Naive thymus-derived CD4-positive, alpha-beta T cell (primary cell): Measurements from ENCODE around the gene CREBBP. TPM values are rescaled to one million over a fixed set of nuclear protein-coding genes. Genes with fewer than 3 reads are reported as not detected.

ENCODE experiments used
- ATAC-seq: fragments of 150-1000 bp; cut with Tn5 transposase; 2 replicates; pipeline ENCODE4 v1.10.0; 2021; ENCODE audit warnings: mild to moderate bottlenecking, moderate library complexity
- CTCF ChIA-PET: fragments of 350-600 bp; sonication (Branson Sonifier 250); formaldehyde crosslinking; loops from one replicate; lab custom pipeline; 2021; ENCODE audit warnings: antibody characterized with exemption; lab: Charles Lee
- POLR2A ChIA-PET: fragments of 350-600 bp; sonication (Branson Sonifier 250); formaldehyde crosslinking; loops from one replicate; lab custom pipeline; 2021; ENCODE audit warnings: antibody characterized with exemption, inconsistent platforms; lab: Charles Lee
- DNase-seq, 9 donors: peaks; one replicate each; pipeline versions ENCODE4 v3.0.0 to v3.0.0-alpha.2; 2020 to 2022; ENCODE audit warnings: mixed read lengths in 1 of 9
- H3K27ac ChIP-seq: one replicate; pipeline ENCODE4 v1.7.0; 2013; ENCODE audit warnings: mild to moderate bottlenecking, low read depth, low read length, moderate library complexity
- H3K27me3 ChIP-seq, 2 donors: one replicate each; pipeline ENCODE4 v1.7.0; 2013; ENCODE audit warnings: low read length in 2 of 2, mild to moderate bottlenecking in 2 of 2, moderate library complexity in 2 of 2; ENCODE audit not compliant: control insufficient read depth in 2 of 2, insufficient read depth in 2 of 2
- H3K36me3 ChIP-seq, 3 experiments: 1 replicate in 2 of 3; 2 replicates in 1 of 3; pipeline ENCODE4 v1.7.0; 2013; ENCODE audit warnings: low read length in 3 of 3, mild to moderate bottlenecking in 3 of 3, moderate library complexity in 1 of 3; ENCODE audit not compliant: insufficient read depth in 3 of 3, control insufficient read depth in 2 of 3
- H3K4me1 ChIP-seq, 2 donors: one replicate each; pipeline ENCODE4 v1.7.0; 2013; ENCODE audit warnings: low read length in 2 of 2, mild to moderate bottlenecking in 2 of 2, moderate library complexity in 1 of 2; ENCODE audit not compliant: control insufficient read depth in 2 of 2, insufficient read depth in 2 of 2
- H3K4me3 ChIP-seq: 2 replicates; pipeline ENCODE4 v1.7.0; 2013; ENCODE audit warnings: mild to moderate bottlenecking, low read length
- H3K9me3 ChIP-seq, 3 experiments: 1 replicate in 2 of 3; 2 replicates in 1 of 3; pipeline ENCODE4 v1.7.0; 2013; ENCODE audit warnings: low read length in 3 of 3; ENCODE audit not compliant: control insufficient read depth in 2 of 3
- H3K27ac Mint-ChIP-seq, 9 donors: one replicate each; pipeline ENCODE4 v1.8.0; 2020 to 2022; ENCODE audit warnings: mixed read lengths in 9 of 9, mild to moderate bottlenecking in 8 of 9, moderate library complexity in 5 of 9, inconsistent platforms in 2 of 9
- H3K27me3 Mint-ChIP-seq, 5 donors: one replicate each; pipeline ENCODE4 v1.8.0; 2021 to 2022; ENCODE audit warnings: mixed read lengths in 5 of 5, mild to moderate bottlenecking in 1 of 5
- H3K36me3 Mint-ChIP-seq, 5 donors: one replicate each; pipeline ENCODE4 v1.8.0; 2020 to 2022; ENCODE audit warnings: mixed read lengths in 5 of 5, mild to moderate bottlenecking in 3 of 5, inconsistent platforms in 1 of 5
- H3K4me1 Mint-ChIP-seq, 7 donors: one replicate each; pipeline ENCODE4 v1.8.0; 2020 to 2022; ENCODE audit warnings: mixed read lengths in 7 of 7, mild to moderate bottlenecking in 3 of 7, inconsistent platforms in 1 of 7
- H3K4me3 Mint-ChIP-seq, 10 donors: one replicate each; pipeline ENCODE4 v1.8.0; 2020 to 2022; ENCODE audit warnings: mild to moderate bottlenecking in 10 of 10, mixed read lengths in 10 of 10, moderate library complexity in 6 of 10, inconsistent platforms in 2 of 10
- H3K9me3 Mint-ChIP-seq, 11 donors: one replicate each; pipeline ENCODE4 v1.8.0; 2020 to 2022; ENCODE audit warnings: mixed read lengths in 11 of 11, mild to moderate bottlenecking in 4 of 11, inconsistent platforms in 1 of 11, moderate library complexity in 1 of 11
- intact Hi-C, 2 donors: fragments of 100-400 bp; cut with micrococcal nuclease; formaldehyde crosslinking; loops; one replicate each; pipeline ENCODE4 v1.15.1; 2023
- polyA plus RNA-seq, 2 donors: library from polyadenylated mRNA; unstranded; fragments of 300-500 nt; fragmentation: Illumina TruSeq; gene quantifications; one replicate each; pipeline ENCODE4 v1.2.3, GENCODE V29; 2021
- total RNA-seq, 6 experiments: library from RNA in 5 of 6; stranded (reverse) in 5 of 6; gene quantifications; 1 replicate in 5 of 6; 2 replicates in 1 of 6; pipeline ENCODE4 v1.2.3 and lab custom pipeline; 2021 to 2026

Gene CREBBP
- total and polyA plus RNA-seq, 7 experiments from 2014 or later, result 10.5 to 194 (median 126) TPM

GRCh38 chr16:3882531-3882930 is 2.0 kb upstream of the CREBBP start:
- peaks cover 0 to 17% (median 12%) of the 10 kb centered on the region in 5 donors for H3K36me3 Mint-ChIP-seq
- H3K36me3 ChIP-seq, result peaks cover 0 to 5% (median 0%) of the 10 kb centered on the region in 3 experiments
- ChIA-PET POLR2A (no interaction called here), CTCF (no interaction called here)
- no peaks in the 10 kb centered on the region for H3K9me3 ChIP-seq
- H3K27ac ChIP-seq, result no peak overlapping the region
- intact Hi-C loops, result loop anchor here (5.0 kb wide), 2 partner anchors 370 to 535 kb away; partner anchors contain the start of gene CORO7 (in 1 of the 2)
- H3K4me1 ChIP-seq, result peaks cover 7 to 11% of the 10 kb centered on the region in 2 donors
- H3K4me1 Mint-ChIP-seq, result peaks cover 15 to 29% (median 22%) of the 10 kb centered on the region in 7 donors
- no peak overlapping the region for H3K4me3 ChIP-seq
- H3K9me3 Mint-ChIP-seq, result peaks cover 0 to 4% (median 0%) of the 10 kb centered on the region in 11 donors
- no peaks in the 10 kb centered on the region for H3K27me3 ChIP-seq
- peak overlapping the region; percentile 53 to 84 (median 69) for H3K4me3 Mint-ChIP-seq
- H3K27me3 Mint-ChIP-seq, result peaks cover 0 to 12% (median 6%) of the 10 kb centered on the region in 5 donors
- DNase-seq (no peak), ATAC-seq (no peak)
- H3K27ac Mint-ChIP-seq, result peak overlapping the region in 8 of 9 donors; percentile 21 to 88 (median 74)

GRCh38 chr16:3881499-3881990 is 1.0 kb upstream of the CREBBP start:
- H3K9me3 Mint-ChIP-seq, result peaks cover 0 to 4% (median 0%) of the 10 kb centered on the region in 11 donors
- DNase-seq, result peak in 1 of 9 donors; percentile 23
- H3K27me3 Mint-ChIP-seq, result peaks cover 0 to 12% (median 6%) of the 10 kb centered on the region in 5 donors
- ChIA-PET CTCF (interaction anchor here (1.0 kb wide), 1 partner anchor 164 kb away, joined by 3 read pairs; the partner anchor contains the start of gene TRAP1), POLR2A (interaction anchor here (1.1 to 1.9 kb wide), 2 partner anchors 164 to 186 kb away, joined by 3 to 9 read pairs; partner anchors contain the start of gene TRAP1)
- H3K4me3 Mint-ChIP-seq, result peak overlapping the region; percentile 53 to 84 (median 69)
- H3K36me3 ChIP-seq, result peaks cover 0 to 5% (median 0%) of the 10 kb centered on the region in 3 experiments
- no peaks in the 10 kb centered on the region for H3K9me3 ChIP-seq
- H3K36me3 Mint-ChIP-seq, result peaks cover 0 to 19% (median 12%) of the 10 kb centered on the region in 5 donors
- H3K4me3 ChIP-seq, result no peak overlapping the region
- peaks cover 25 to 39% (median 32%) of the 10 kb centered on the region in 7 donors for H3K4me1 Mint-ChIP-seq
- peak overlapping the region; percentile 85 for H3K27ac ChIP-seq
- no peaks in the 10 kb centered on the region for H3K27me3 ChIP-seq
- intact Hi-C loops, result loop anchor here (2.0 to 5.0 kb wide), 3 partner anchors 371 to 536 kb away; partner anchors contain the start of gene CORO7 (in 1 of the 2)
- H3K4me1 ChIP-seq, result peaks cover 16 to 18% of the 10 kb centered on the region in 2 donors
- peak overlapping the region; percentile 63 to 90 (median 79) for H3K27ac Mint-ChIP-seq
- no peak for ATAC-seq

- Mint-ChIP-seq H3K27me3 (peaks cover 0 to 8% (median 6%) of the 10 kb centered on the region in 5 donors), H3K36me3 (peaks cover 0 to 22% (median 12%) of the 10 kb centered on the region in 5 donors), H3K4me3 (peak overlapping the region in 8 of 10 donors; percentile 56 to 100 (median 94)), H3K9me3 (no peaks in the 10 kb centered on the region), H3K4me1 (peaks cover 40 to 54% (median 47%) of the 10 kb centered on the region in 7 donors), H3K27ac (peak overlapping the region in 3 of 9 donors; percentile 56 to 89 (median 71))
- peak overlapping the region; percentile 85 for H3K27ac ChIP-seq
- H3K4me1 ChIP-seq, result peaks cover 31 to 32% of the 10 kb centered on the region in 2 donors
- H3K27me3 ChIP-seq, result no peaks in the 10 kb centered on the region
- peaks cover 0 to 5% (median 0%) of the 10 kb centered on the region in 3 experiments for H3K36me3 ChIP-seq
- intact Hi-C loops, result loop anchor here (1.0 to 10.0 kb wide), 15 partner anchors 55 to 813 kb away; partner anchors contain the start of genes ADCY9 (in 1 of the 2), CORO7 (in 1 of the 2), NUDT16L1 (in 1 of the 2) and SLX4 (in 1 of the 2)
- CTCF ChIA-PET, result interaction anchor here (0.9 to 1.0 kb wide), 2 partner anchors 189 to 374 kb away, joined by 3 read pairs; no protein-coding TSS in a partner anchor
- peak overlapping the region; percentile 82 for H3K4me3 ChIP-seq
- POLR2A ChIA-PET, result interaction anchor here (0.6 to 1.9 kb wide), 5 partner anchors 97 to 191 kb away, joined by 3 to 9 read pairs (median 3); partner anchors contain the start of gene TRAP1
- H3K9me3 ChIP-seq, result no peaks in the 10 kb centered on the region
- DNase-seq (peak; percentile 55 to 81 (median 69)), ATAC-seq (peak; percentile 74)
These were observed 487 bp downstream of the CREBBP start for GRCh38 chr16:3879887-3880564.

GRCh38 chr16:3879258-3879886 is 1.1 kb downstream of the CREBBP start:
- H3K4me1 Mint-ChIP-seq, result peaks cover 47 to 61% (median 54%) of the 10 kb centered on the region in 7 donors
- CTCF ChIA-PET, result interaction anchor here (1.0 kb wide), 1 partner anchor 188 kb away, joined by 3 read pairs; no protein-coding TSS in a partner anchor
- H3K9me3 Mint-ChIP-seq, result no peaks in the 10 kb centered on the region

GRCh38 chr16:3878610-3879009 is 1.9 kb downstream of the CREBBP start:
- ChIA-PET CTCF (interaction anchor here (0.9 to 1.3 kb wide), 2 partner anchors 98 to 188 kb away, joined by 3 read pairs; no protein-coding TSS in a partner anchor), POLR2A (interaction anchor here (0.6 to 1.4 kb wide), 6 partner anchors 55 to 1079 kb away, joined by 3 to 4 read pairs (median 4); partner anchors contain the start of genes TFAP4 and TRAP1)
- H3K4me3 Mint-ChIP-seq, result peak overlapping the region; percentile 88 to 100 (median 95)
- Histone ChIP-seq H3K36me3 (peaks cover 0 to 5% (median 0%) of the 10 kb centered on the region in 3 experiments), H3K27ac (peak overlapping the region; percentile 79), H3K9me3 (no peaks in the 10 kb centered on the region), H3K4me3 (peak overlapping the region; percentile 82), H3K4me1 (peaks cover 44 to 45% of the 10 kb centered on the region in 2 donors), H3K27me3 (no peaks in the 10 kb centered on the region)
- no peaks in the 10 kb centered on the region for H3K9me3 Mint-ChIP-seq
- no peak for DNase-seq
- intact Hi-C loops, result loop anchor here in 1 of 2 donors (1.0 to 10.0 kb wide), 3 partner anchors 54 to 188 kb away; no protein-coding TSS in a partner anchor
- no peak for ATAC-seq
- H3K27ac Mint-ChIP-seq, result peak overlapping the region; percentile 79 to 99 (median 93)
- H3K27me3 Mint-ChIP-seq, result peaks cover 0 to 7% (median 4%) of the 10 kb centered on the region in 5 donors
- H3K36me3 Mint-ChIP-seq, result peaks cover 0 to 22% (median 12%) of the 10 kb centered on the region in 5 donors
- H3K4me1 Mint-ChIP-seq, result peaks cover 54 to 68% (median 62%) of the 10 kb centered on the region in 7 donors

More at GRCh38 chr16:3879258-3879886, 1.1 kb downstream of the CREBBP start:
- H3K36me3 ChIP-seq, result peaks cover 0 to 5% (median 0%) of the 10 kb centered on the region in 3 experiments
- no peaks in the 10 kb centered on the region for H3K27me3 ChIP-seq
- peaks cover 37 to 38% of the 10 kb centered on the region in 2 donors for H3K4me1 ChIP-seq
- Mint-ChIP-seq H3K27ac (peak overlapping the region; percentile 79 to 99 (median 93)), H3K27me3 (peaks cover 0 to 8% (median 6%) of the 10 kb centered on the region in 5 donors), H3K36me3 (peaks cover 0 to 22% (median 12%) of the 10 kb centered on the region in 5 donors), H3K4me3 (peak overlapping the region; percentile 88 to 100 (median 95))
- intact Hi-C loops, result loop anchor here in 1 of 2 donors (5.0 to 10.0 kb wide), 2 partner anchors 55 to 92 kb away; no protein-coding TSS in a partner anchor
- no peaks in the 10 kb centered on the region for H3K9me3 ChIP-seq
- H3K27ac ChIP-seq, result peak overlapping the region; percentile 79
- ATAC-seq (no peak), DNase-seq (peak in 3 of 9 donors; percentile 14 to 43 (median 16))
- H3K4me3 ChIP-seq, result peak overlapping the region; percentile 82
- POLR2A ChIA-PET, result interaction anchor here (0.6 to 1.3 kb wide), 5 partner anchors 56 to 191 kb away, joined by 3 to 4 read pairs (median 3); no protein-coding TSS in a partner anchor
